ENCODE data around the gene PYGB.

GRCh38 chr20:25285091-25285647 is 37.3 kb downstream of the PYGB start:
- TF ChIP-seq, protein P1, sequence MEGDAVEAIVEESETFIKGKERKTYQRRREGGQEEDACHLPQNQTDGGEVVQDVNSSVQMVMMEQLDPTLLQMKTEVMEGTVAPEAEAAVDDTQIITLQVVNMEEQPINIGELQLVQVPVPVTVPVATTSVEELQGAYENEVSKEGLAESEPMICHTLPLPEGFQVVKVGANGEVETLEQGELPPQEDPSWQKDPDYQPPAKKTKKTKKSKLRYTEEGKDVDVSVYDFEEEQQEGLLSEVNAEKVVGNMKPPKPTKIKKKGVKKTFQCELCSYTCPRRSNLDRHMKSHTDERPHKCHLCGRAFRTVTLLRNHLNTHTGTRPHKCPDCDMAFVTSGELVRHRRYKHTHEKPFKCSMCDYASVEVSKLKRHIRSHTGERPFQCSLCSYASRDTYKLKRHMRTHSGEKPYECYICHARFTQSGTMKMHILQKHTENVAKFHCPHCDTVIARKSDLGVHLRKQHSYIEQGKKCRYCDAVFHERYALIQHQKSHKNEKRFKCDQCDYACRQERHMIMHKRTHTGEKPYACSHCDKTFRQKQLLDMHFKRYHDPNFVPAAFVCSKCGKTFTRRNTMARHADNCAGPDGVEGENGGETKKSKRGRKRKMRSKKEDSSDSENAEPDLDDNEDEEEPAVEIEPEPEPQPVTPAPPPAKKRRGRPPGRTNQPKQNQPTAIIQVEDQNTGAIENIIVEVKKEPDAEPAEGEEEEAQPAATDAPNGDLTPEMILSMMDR (IDR thresholded peaks at IDR 0.05) = no peak
- TF ChIP-seq POLR2A (IDR thresholded peaks at IDR 0.05) = no peak

Measured in tibial nerve (tissue), 3 donors.